Posterior vena cava (tissue), 2 donors: ENCODE results near the gene COG6. TPM values are rescaled to one million over a fixed set of nuclear protein-coding genes. Genes with fewer than 3 reads are reported as not detected.

ENCODE experiments used
- DNase-seq: peaks from one replicate; pipeline ENCODE4 v3.0.0-alpha.2; 2020; ENCODE audit warnings: low spot score
- intact Hi-C, 2 donors: fragments of 100-400 bp; cut with DNase I; formaldehyde crosslinking; loops; one replicate each; pipeline versions ENCODE4 v1.14.1 to v1.14.2; 2022 to 2023
- long read RNA-seq, 2 donors: library from polyadenylated mRNA; unstranded; transcript quantifications; one replicate each; pipeline ENCODE4 v2.0.0, GENCODE V29; 2020 to 2021
- total RNA-seq, 2 donors: library from RNA; stranded (reverse); fragmentation: NEBNext Ultra II Directional; extraction: Animal tissue kit (Norgen Biotek cat#: 25700); gene quantifications; one replicate each; pipeline ENCODE4 v1.2.1, GENCODE V29; 2021
- donor health status: DM: yes; HTN: yes; CAD: no.
- donor health status: DM: yes; HTN: yes; CAD: no.

Gene COG6
- 10 to 100 TPM; 47.7 to 54.4 TPM for total RNA-seq
- long read RNA-seq, donor 1, transcript COG6-204 (19 exons, 3,563 nt), result major isoform, 7 of 11 reads
- long read RNA-seq, donor 1, partial matches to known transcripts, result 2 of 11 reads
- long read RNA-seq, donor 1, other reads (novel, unspliced or antisense), result 2 of 11 reads
- long read RNA-seq, donor 2, partial matches to known transcripts, result 0 of 1 reads
- long read RNA-seq, donor 2, other reads (novel, unspliced or antisense), result 0 of 1 reads

DNA sequence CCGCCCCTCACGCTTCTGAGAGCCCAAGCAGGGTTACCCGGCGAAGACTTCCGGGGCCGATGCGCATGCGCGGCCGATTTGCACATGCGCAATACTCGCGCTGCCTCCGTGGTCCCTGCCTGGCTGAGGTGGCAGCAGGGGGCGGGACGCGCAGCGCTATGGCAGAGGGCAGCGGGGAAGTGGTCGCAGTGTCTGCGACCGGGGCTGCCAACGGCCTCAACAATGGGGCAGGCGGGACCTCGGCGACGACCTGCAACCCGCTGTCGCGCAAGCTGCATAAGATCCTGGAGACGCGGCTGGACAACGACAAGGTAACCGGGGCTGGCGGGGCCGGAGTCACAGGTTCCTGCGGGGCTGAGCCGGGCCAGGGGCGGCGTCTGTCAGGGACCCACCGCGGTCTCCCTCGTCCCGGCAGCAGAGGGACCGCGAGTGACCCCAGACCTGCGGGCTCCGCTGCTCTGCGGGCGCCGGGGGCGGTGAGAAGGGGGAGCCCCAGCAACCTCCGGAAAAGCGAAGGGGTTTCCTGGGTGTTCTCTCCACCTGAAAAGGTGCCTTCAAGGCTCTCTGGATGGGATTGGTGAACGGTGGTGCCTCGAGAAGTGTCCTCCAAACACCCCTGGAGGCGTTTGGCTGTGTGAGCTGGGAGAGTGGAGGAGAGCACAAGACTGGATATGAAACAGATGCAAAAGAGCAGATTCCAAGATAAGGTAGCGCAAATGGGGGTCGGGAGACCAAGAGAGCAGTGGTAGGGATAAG is at the start of gene COG6:
TSS of gene COG6 (plus strand) at position 94 of the 756 bp plus-strand sequence. CDS start at position 159, 65 bp downstream.
- DNase-seq, result peak; percentile 97
- intact Hi-C loops, result loop anchor here in 1 of 2 donors (2.0 kb wide), 1 partner anchor 71 kb away; no protein-coding TSS in a partner anchor

DNA sequence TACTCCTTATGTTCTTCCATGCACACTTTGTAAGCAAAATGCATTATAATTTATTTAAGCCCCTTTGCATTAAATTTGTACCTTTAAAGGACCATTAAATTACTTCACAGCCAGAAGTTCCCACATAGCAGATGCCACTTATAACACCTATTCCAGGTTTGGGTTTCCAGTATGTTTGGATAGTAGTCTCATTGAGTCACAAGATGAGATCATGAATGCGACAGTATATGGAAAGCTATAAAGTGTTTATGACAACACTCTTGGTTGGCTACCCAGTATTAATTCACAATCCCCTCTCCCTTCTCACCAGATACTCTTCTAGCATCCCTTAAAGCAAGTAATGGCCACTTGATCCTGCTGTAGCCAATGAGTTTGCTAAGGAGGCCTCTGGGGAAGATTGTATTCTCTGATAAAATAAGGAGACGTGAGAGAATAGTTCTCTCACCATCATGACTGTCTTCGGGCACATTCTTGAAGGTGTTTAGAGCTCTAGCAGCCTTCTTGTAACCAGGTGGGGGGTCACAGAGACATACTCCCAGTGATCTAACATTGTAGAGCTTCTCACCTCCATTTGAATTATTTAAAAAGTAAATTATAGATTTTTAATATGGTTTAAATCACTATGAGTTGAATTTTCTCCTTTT is 49.7 kb upstream of the COG6 start:
- DNase-seq, result no peak
- intact Hi-C loops, result loop anchor here in 1 of 2 donors (10.0 kb wide), 3 partner anchors 191 to 561 kb away; no protein-coding TSS in a partner anchor

DNA sequence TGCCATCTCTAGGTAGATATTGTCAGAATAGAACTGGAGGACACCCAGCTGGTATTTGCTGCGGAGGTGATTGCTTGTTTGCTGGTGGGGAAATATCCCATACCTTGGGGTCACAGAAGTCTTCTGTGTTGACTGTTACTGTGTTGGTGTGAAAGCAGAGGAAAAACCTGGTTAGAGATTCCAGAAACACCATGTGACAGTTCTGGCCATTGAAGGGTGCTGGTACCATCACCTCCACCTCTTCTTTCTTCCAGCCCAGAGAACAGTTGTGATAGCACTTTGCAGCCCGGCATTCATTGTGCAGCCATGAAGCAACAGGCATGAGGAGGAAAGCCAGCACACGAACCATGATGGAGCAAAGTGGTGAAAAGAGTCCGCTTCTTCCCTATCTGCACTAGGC is 47.6 kb upstream of the COG6 start:
- intact Hi-C loops, result loop anchor here in 1 of 2 donors (10.0 kb wide), 3 partner anchors 193 to 563 kb away; no protein-coding TSS in a partner anchor
- no peak for DNase-seq

DNA sequence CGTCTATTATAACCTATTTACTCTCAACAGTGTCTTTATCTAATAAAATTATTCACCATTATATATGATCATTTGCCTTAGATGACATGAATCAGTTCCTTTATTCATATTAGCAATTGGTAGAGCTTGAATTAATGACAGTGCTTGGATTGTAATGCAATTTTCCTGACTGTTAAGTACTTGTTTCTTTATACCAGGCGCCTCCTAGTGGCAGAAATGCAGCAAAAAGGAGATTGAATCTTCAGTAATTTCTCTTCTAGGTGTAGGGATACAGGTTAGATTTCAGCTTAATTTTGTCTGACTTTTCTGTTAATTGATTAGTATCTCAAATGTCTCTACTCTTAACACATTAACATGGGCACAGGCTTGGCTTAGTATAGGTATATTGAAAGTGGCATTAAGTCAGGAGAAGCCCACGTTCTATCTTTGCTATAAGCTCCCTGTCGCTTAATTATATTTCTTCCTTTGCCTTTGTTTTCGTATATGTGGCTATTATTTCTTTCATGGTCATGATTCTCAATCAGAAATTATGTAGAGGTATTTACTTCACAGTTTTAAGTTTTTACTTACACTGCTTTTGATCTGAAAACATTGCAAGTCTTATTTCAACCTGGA is 43.3 kb upstream of the COG6 start:
- DNase-seq, result no peak
- intact Hi-C loops, result loop anchor here in 1 of 2 donors (5.0 to 10.0 kb wide), 2 partner anchors 465 to 557 kb away; no protein-coding TSS in a partner anchor

DNA sequence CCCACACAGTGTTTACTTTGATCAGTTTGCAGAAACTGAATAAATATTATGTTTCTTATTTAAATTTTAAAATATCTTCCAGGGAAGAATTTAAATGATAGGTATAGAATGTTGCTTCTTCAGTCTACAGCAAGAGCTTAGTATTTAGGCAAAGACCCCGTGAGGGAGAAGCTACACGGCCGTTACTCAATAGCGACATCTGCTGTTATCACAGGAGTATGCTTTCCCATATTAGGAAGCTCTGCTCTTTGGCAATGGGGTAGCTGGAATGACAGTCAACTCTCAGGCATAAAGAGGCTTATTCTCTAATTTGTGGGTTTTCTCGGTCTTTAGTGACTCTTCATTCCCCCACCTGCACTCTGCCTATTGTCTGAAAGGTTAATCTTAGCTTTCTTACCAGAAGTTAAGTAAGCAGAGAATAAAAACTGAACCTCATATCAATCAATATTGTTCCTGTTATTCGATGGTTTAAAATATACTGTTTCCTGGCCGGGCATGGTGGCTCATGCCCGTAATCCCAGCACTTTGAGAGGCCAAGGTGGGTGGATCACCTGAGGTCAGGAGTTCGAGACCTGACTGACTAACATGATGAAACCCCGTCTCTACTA is 39.3 kb upstream of the COG6 start:
- intact Hi-C loops, result loop anchor here in 1 of 2 donors (10.0 kb wide), 1 partner anchor 561 kb away; no protein-coding TSS in a partner anchor
- DNase-seq, result no peak

DNA sequence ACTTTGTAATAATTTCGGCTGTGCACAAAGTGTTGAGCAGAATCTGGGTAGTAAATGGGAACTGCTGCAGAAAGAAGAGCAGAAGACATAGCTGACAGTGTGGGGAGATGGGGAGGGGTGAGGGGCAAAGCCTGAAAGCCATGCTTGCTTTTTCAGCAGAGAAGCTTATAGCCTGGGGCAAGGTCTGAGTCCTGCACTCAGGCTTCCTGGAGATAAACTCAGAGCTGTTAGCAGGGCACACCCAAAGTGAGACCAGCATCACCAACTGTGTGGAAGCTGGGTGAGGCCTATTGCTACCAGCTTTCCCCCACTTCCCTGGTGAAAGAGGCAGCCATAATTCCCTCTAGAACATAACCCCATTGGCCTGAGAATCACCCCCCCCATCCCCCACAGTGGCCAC is 36.9 kb upstream of the COG6 start:
- intact Hi-C loops, result loop anchor here in 1 of 2 donors (10.0 kb wide), 1 partner anchor 564 kb away; no protein-coding TSS in a partner anchor
- DNase-seq, result no peak

DNA sequence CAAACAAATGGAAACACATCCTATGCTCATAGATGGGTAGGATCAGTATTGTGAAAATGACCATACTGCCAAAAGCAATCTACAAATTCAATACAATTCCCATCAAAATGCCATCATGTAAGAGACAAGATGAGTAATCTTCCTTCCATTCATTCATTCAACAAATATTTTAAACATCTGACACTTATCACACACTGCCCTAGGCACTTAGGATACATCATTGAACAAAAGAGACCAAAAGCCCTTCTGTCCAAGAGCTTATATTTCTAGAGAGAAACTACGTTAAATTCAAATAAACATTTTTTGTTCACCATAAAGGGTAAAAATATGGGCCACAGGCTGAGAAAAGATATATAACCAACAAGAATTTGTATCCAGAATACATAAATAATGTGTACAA is 32.0 kb upstream of the COG6 start:
- intact Hi-C loops, result no loop called here
- DNase-seq, result no peak

DNA sequence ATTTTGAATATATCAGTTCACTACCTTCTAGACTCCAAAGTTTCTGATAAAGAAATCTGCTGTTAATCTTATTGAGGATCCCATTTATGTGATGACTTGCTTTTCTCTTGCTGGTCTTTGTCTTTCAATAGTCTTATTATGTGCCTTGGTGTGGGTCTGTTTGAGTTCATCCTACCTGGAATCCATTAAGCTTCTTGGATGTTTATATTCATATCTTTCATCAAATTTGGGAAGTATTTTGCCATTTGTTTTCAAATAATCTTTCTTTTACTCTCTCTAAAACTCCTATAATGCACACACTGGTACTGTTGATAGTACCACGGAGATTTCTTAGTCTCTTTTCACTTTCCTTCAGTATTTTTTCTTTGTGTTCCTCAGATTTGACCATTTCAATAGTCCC is 24.2 kb upstream of the COG6 start:
- intact Hi-C loops, result no loop called here
- DNase-seq, result no peak

DNA sequence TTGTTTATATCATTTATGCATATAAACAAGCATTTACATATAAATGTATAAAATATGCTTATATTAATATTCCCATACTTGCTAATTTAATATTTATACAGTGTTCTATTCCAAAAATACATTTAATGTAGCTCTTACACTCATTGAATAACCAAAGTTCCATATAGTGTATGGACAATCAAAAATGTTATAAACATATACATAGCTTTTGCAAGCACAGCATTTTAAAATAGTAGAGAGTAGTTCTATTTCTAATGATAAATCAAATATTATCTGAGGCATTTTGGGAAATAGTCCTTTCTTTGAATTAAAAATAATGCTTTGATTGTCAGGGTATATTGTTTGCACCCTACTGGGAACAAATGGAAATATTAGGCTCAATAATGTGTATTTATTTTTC is 22.5 kb upstream of the COG6 start:
- intact Hi-C loops, result no loop called here
- DNase-seq, result no peak

DNA sequence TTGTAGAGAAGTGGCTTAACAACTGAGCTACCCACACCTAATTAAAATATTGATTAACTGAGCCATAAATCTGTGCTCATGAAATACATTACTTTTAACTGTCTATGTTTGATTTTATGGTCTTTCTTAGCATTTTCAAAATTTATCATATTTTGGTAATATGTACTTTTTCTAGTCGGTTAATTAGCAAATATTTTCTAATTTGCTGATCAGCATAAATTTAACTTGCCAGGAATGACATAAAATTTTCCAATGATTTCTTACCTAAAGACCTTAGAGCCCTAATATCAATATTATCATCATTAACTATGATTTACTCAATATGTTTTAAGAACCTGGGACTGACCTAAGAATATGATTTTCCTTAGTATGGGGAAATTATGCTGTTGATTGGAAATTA is 19.9 kb upstream of the COG6 start:
- intact Hi-C loops, result no loop called here

DNA sequence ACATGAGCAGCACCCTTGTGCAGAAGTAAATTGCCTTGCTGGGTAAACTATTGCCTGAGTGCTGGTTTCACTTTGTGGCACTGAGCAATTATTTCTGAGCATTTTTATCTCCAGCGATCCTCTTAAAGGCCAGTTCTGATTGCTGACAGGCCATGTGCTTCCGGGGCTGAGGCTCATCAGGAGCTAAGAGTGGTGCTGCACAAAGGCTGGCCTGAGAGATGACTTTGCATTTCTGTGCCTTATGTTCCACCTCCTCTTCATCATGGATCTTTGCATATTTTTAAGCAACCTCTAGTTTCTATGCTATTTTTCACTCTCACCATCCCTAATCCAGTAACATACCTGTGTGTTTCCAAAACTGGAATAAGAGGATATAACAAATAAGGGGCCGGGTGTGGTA is 17.6 kb upstream of the COG6 start:
- DNase-seq, result no peak
- intact Hi-C loops, result no loop called here

More for the DNA sequence above, 19.9 kb upstream of the COG6 start:
- DNase-seq, result no peak

DNA sequence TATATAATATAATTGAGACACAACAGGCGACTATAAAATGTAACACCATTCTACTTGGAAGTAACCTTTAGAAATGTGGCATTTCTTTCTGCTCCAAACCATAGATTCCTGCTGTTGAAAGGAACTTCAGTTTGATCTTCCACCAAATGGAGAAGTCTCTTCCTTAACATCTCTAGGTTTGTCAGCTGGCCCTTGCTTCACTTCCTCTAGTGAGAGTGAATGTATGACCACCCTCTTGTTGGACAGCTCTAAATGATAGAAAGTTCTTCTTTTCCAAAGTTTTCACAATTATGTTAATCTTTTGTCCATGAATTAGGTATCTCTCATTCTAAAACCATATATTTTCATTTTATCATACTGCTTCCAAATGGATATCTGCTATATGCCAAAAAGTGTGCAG is 13.8 kb upstream of the COG6 start:
- intact Hi-C loops, result no loop called here
- DNase-seq, result no peak

DNA sequence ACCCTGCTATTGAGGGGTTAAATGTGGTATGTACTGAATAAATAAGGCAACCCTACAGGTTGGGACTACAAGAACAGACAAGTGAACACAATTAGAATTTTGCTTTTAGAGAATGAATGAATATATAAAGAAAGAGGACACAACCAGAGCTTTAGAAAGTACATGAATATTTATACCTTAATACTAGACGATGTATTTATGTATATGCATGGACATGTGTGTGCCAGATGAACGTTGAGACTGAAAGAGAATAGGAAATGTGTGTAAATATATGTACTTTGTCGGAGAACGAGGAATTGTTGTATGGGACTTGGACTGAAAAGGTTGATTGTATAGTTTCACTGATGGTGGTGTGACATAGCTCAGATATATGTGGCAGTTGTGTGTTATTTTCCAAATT is 9.3 kb upstream of the COG6 start:
- intact Hi-C loops, result no loop called here
- DNase-seq, result no peak

DNA sequence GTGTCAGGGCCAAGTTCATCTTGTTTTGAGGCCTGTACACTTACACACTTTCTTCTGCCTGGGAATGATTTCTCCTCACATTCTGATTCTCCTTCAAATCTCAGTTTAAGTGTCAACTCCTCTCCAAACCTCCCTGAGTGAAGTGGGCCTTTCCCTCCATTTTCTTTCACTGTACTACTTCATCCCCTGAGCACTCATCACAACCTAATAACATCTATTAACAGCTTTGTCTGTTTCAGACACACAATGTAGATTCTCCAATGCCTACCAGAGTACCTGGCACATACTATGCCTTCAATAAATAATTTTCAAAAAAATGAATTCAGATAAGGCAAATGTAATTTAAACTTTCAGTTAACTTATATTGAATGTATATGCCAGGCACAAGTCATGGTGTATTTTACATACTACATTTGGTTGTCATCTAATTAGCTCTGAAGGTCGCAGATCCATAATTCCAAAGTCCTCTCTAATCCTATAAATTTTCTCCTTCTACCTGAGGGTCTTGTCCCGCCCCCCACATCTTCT is 357 bp upstream of the COG6 start:
- intact Hi-C loops, result no loop called here

DNA sequence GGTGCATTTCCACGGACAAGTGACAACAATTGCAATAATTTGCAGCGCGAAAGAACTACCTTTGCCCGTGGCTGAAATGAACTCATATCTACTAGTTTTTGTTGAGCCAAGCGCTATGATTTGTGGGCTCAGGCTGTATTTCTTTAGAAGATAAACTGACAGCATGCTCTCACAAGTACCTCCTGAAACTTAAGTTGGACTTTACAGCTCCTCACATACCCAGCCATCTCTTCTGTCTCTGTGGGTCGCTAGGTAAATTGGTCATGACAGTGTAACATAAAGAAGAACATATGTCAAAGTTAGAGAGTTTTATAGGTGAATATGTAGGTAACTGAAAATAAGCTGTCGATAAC is 839 bp downstream of the COG6 start:
- DNase-seq, result no peak
- intact Hi-C loops, result loop anchor here in 1 of 2 donors (2.0 kb wide), 1 partner anchor 70 kb away; no protein-coding TSS in a partner anchor

More for the DNA sequence above, 357 bp upstream of the COG6 start:
- no peak for DNase-seq

DNA sequence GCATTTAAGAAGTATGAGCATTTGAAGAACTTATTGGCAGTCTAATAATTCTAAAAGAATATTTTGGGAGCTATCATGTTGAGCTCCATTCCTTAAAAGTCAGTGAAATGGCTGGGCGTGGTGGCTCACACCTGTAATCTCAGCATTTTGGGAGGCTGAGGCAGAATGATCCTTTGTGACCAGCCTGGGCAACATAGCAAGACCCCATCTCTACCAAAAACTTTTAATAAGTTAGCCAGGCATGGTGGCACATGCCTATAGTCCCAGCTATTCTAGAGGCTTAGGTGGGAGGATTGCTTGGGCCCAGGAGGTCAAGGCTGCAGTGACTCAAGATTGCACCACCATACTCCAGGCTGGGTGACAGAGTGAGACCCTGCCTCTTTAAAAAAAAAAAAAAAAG is 8.0 kb downstream of the COG6 start:
- DNase-seq, result no peak
- intact Hi-C loops, result no loop called here

DNA sequence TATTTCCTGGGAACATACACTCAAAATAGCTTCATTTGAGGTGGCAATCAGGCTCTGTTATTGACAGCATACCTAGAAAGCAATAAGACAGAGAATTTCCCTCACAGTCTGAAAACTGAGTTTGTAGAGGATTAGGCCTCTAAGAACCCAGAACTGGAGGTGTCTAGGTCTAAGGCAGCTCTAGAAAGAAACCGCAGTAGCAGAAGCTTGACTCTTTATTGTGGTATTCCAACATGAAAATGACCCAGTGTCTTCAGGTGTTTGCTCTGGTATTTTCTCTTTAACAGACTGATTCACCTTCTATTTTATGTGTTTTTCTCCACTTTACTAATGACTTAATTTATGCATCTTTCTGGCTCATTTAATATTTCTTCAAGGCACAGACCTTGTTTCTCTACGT is 8.5 kb downstream of the COG6 start:
- DNase-seq, result no peak
- intact Hi-C loops, result no loop called here

DNA sequence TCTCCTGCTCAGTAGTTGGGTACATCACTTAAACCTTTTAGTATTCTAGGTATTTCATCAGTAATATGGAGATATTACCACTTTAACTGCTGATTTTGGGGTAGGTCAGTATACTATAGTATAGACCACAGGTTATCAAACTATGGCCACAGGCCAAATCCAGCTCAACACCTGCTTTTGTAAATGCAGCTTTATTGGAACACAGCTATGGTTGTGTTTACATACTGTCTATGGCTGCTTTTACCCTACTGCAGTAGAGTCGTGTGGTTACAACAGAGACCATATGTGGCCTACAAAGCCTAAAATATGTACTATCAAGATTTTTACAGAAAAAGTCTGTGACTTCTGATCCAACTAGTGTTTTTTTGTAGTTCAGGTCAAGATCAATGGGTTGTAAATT is 10.3 kb downstream of the COG6 start:
- no peak for DNase-seq
- intact Hi-C loops, result no loop called here

DNA sequence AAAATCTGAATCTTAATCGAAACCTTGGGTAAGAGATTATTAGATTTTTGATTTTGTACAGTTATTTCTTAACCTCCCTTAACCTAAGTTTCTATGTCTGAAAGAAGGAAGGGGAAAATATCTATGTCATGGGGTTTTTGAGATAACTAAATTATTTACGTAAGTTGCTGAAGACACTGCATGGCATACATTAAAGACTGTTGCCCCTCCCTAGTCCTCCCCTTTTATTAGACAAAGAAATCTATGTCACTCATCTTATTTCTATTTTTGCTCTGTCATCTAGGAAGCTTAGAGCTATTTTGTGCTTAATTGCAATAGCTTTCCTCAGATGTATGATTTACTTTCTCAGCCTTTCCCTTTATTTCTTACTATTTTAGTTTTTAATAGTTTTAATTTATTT is 15.0 kb downstream of the COG6 start:
- intact Hi-C loops, result loop anchor here in 1 of 2 donors (10.0 kb wide), 1 partner anchor 1014 kb away; no protein-coding TSS in a partner anchor
- no peak for DNase-seq
